Peyer's patch (tissue), 4 donors: ENCODE data around the gene TFF1. TPM values are rescaled to one million over a fixed set of nuclear protein-coding genes. Genes with fewer than 3 reads are reported as not detected.

Source experiments
- DNase-seq, 3 donors: peaks; one replicate each; pipeline ENCODE4 v3.0.0-alpha.2; 2017 to 2019
- H3K27ac ChIP-seq, 4 donors: fragments of 200-600 bp; sonication (generic); one replicate each; pipeline ENCODE4 v1.5.1; 2016 to 2019
- H3K27me3 ChIP-seq, 2 donors: fragments of 200-600 bp; sonication (generic); one replicate each; pipeline ENCODE4 v1.5.1; 2019
- H3K36me3 ChIP-seq, 3 donors: fragments of 200-600 bp; sonication (generic); one replicate each; pipeline ENCODE4 v1.5.1; 2016 to 2019
- H3K4me1 ChIP-seq, 4 donors: fragments of 200-600 bp; sonication (generic); one replicate each; pipeline ENCODE4 v1.5.1; 2016 to 2019
- H3K4me3 ChIP-seq, 4 donors: fragments of 200-600 bp; sonication (generic); 1 replicate in 3 of 4; 2 replicates in 1 of 4; pipeline ENCODE4 v1.5.1; 2016 to 2019; ENCODE audit warnings: mild to moderate bottlenecking in 1 of 4
- H3K9me3 ChIP-seq, 4 donors: fragments of 200-600 bp; sonication (generic); one replicate each; pipeline ENCODE4 v1.5.1; 2016 to 2019; ENCODE audit warnings: mild to moderate bottlenecking in 1 of 4
- CTCF ChIP-seq, 6 experiments: fragments of 450-650 bp in 4 of 6; fragments of 200-600 bp in 2 of 6; sonication (generic) in 1 of 6; IDR thresholded peaks; one replicate each; pipeline ENCODE4 v1.5.1; 2017 to 2019; ENCODE audit warnings: antibody characterized with exemption in 6 of 6, mild to moderate bottlenecking in 3 of 6, moderate library complexity in 1 of 6
- POLR2A ChIP-seq, 2 donors: fragments of 450-650 bp; IDR thresholded peaks; one replicate each; pipeline ENCODE4 v1.5.1; 2017; ENCODE audit warnings: antibody characterized with exemption in 2 of 2, mild to moderate bottlenecking in 2 of 2, moderate library complexity in 2 of 2
- total RNA-seq, 4 donors: library from RNA; depleted of rRNA; stranded (reverse); fragments of >200 nt; gene quantifications; one replicate each; pipeline ENCODE4 v1.1.0, GENCODE V29; 2016

TFF1 gene
- total RNA-seq, 4 donors from 2014 or later: 32.4 to 136 (median 103) TPM; not detected in 1

- Histone ChIP-seq H3K4me3 (no peak overlapping the region), H3K36me3 (no peaks in the 10 kb centered on the region), H3K27ac (no peak overlapping the region), H3K9me3 (peaks cover 0 to 5% (median 0%) of the 10 kb centered on the region in 4 donors), H3K4me1 (no peaks in the 10 kb centered on the region), H3K27me3 (no peaks in the 10 kb centered on the region)
- TF ChIP-seq CTCF (IDR thresholded peaks at IDR 0.05): no peak
- TF ChIP-seq POLR2A (IDR thresholded peaks at IDR 0.05): no peak
- peak in 1 of 3 donors; percentile 20 for DNase-seq
Measured at GRCh38 chr21:42358937-42359336, 7.4 kb downstream of the TFF1 start.

- TF ChIP-seq POLR2A (IDR thresholded peaks at IDR 0.05) (no peak), CTCF (IDR thresholded peaks at IDR 0.05) (no peak)
Measured at GRCh38 chr21:42358261-42358660, 8.1 kb downstream of the TFF1 start.

GRCh38 chr21:42357307-42357706 is 9.0 kb downstream of the TFF1 start:
- H3K9me3 ChIP-seq: peaks cover 0 to 5% (median 0%) of the 10 kb centered on the region in 4 donors
- H3K36me3 ChIP-seq: no peaks in the 10 kb centered on the region
- TF ChIP-seq CTCF (IDR thresholded peaks at IDR 0.05) (no peak), POLR2A (IDR thresholded peaks at IDR 0.05) (no peak)
- H3K27ac ChIP-seq: no peak overlapping the region
- H3K4me1 ChIP-seq: no peaks in the 10 kb centered on the region
- no peaks in the 10 kb centered on the region for H3K27me3 ChIP-seq
- peak in 2 of 3 donors; percentile 18 to 24 for DNase-seq
- no peak overlapping the region for H3K4me3 ChIP-seq

More at GRCh38 chr21:42358261-42358660, 8.1 kb downstream of the TFF1 start:
- Histone ChIP-seq H3K9me3 (peaks cover 0 to 5% (median 0%) of the 10 kb centered on the region in 4 donors), H3K4me1 (no peaks in the 10 kb centered on the region), H3K27ac (no peak overlapping the region), H3K27me3 (no peaks in the 10 kb centered on the region), H3K36me3 (no peaks in the 10 kb centered on the region), H3K4me3 (no peak overlapping the region)
- DNase-seq: peak in 1 of 3 donors; percentile 13

- DNase-seq: peak in 1 of 3 donors; percentile 9
- Histone ChIP-seq H3K27me3 (no peaks in the 10 kb centered on the region), H3K9me3 (peaks cover 0 to 5% (median 0%) of the 10 kb centered on the region in 4 donors), H3K36me3 (no peaks in the 10 kb centered on the region), H3K4me3 (no peak overlapping the region), H3K4me1 (no peaks in the 10 kb centered on the region), H3K27ac (no peak overlapping the region)
- TF ChIP-seq POLR2A (IDR thresholded peaks at IDR 0.05) (no peak), CTCF (IDR thresholded peaks at IDR 0.05) (no peak)
Measured at GRCh38 chr21:42356650-42357049, 9.7 kb downstream of the TFF1 start.

GRCh38 chr21:42356046-42356445 is 10.3 kb downstream of the TFF1 start:
- DNase-seq: no peak
- TF ChIP-seq CTCF (IDR thresholded peaks at IDR 0.05) (no peak), POLR2A (IDR thresholded peaks at IDR 0.05) (no peak)
- no peaks in the 10 kb centered on the region for H3K4me1 ChIP-seq
- H3K27ac ChIP-seq: no peak overlapping the region
- H3K4me3 ChIP-seq: no peak overlapping the region
- no peaks in the 10 kb centered on the region for H3K36me3 ChIP-seq
- H3K9me3 ChIP-seq: peaks cover 0 to 5% (median 0%) of the 10 kb centered on the region in 4 donors
- no peaks in the 10 kb centered on the region for H3K27me3 ChIP-seq

GRCh38 chr21:42353623-42354022 is 12.7 kb downstream of the TFF1 start:
- Histone ChIP-seq H3K4me1 (no peaks in the 10 kb centered on the region), H3K36me3 (no peaks in the 10 kb centered on the region), H3K27ac (no peak overlapping the region), H3K27me3 (no peaks in the 10 kb centered on the region), H3K4me3 (no peak overlapping the region), H3K9me3 (no peaks in the 10 kb centered on the region)
- DNase-seq: peak in 1 of 3 donors; percentile 23
- TF ChIP-seq CTCF (IDR thresholded peaks at IDR 0.05): no peak
- TF ChIP-seq POLR2A (IDR thresholded peaks at IDR 0.05): no peak
